ENCODE data around the gene FAM120A.
"Not testable (repeated sequence)": the region's sequence is repeated elsewhere in the genome, so short reads cannot be mapped to it uniquely, and the experiment has no call there.

The FAM120A gene, protein sequence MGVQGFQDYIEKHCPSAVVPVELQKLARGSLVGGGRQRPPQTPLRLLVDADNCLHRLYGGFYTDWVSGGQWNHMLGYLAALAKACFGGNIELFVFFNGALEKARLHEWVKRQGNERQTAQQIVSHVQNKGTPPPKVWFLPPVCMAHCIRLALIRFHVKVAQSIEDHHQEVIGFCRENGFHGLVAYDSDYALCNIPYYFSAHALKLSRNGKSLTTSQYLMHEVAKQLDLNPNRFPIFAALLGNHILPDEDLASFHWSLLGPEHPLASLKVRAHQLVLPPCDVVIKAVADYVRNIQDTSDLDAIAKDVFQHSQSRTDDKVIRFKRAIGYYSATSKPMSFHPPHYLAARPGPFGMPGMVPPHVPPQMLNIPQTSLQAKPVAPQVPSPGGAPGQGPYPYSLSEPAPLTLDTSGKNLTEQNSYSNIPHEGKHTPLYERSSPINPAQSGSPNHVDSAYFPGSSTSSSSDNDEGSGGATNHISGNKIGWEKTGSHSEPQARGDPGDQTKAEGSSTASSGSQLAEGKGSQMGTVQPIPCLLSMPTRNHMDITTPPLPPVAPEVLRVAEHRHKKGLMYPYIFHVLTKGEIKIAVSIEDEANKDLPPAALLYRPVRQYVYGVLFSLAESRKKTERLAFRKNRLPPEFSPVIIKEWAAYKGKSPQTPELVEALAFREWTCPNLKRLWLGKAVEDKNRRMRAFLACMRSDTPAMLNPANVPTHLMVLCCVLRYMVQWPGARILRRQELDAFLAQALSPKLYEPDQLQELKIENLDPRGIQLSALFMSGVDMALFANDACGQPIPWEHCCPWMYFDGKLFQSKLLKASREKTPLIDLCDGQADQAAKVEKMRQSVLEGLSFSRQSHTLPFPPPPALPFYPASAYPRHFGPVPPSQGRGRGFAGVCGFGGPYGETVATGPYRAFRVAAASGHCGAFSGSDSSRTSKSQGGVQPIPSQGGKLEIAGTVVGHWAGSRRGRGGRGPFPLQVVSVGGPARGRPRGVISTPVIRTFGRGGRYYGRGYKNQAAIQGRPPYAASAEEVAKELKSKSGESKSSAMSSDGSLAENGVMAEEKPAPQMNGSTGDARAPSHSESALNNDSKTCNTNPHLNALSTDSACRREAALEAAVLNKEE

GRCh38 chr9:93450945-93451815 is at the start of gene FAM120A:
Gene FAM120A (plus strand): TSS chr9:93451685. CDS start chr9:93451916, 231 bp downstream.
- DNase-seq (ENCODE audit: low read depth in 2 of 2), result peak; percentile 31 to 72

- DNase-seq (ENCODE audit: low read depth in 2 of 2), result no peak
Observed at GRCh38 chr9:93406371-93406770, 45.1 kb upstream of the FAM120A start.

GRCh38 chr9:93413530-93413929 is 38.0 kb upstream of the FAM120A start:
- DNase-seq (ENCODE audit: low read depth in 2 of 2), result no peak

- DNase-seq (ENCODE audit: low read depth in 2 of 2), result no peak
Observed at GRCh38 chr9:93415176-93415690, 36.3 kb upstream of the FAM120A start.

- no peak for DNase-seq (ENCODE audit: low read depth in 2 of 2)
Observed at GRCh38 chr9:93416530-93417235, 34.8 kb upstream of the FAM120A start.

GRCh38 chr9:93417538-93417937 is 33.9 kb upstream of the FAM120A start:
- DNase-seq (ENCODE audit: low read depth in 2 of 2), result no peak

DNA sequence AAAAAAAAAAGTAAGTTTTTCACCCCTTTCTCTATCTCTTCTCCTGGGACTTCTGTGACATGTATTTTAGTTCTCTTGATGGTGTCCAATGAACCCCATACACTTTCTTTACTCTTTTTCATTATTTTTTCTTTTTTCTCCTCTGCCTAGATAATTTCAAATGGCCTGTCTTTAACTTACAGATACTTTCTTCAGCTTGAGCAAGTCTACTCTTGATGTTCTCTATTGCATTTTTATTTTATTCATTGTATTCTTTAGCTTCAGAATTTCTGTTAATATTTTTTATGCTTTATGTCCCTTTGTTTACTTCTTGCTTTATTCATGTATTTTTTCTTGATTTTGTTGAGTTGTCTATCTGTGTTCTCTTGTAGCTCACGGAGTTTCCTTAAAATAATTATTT is 32.5 kb upstream of the FAM120A start:
- DNase-seq (ENCODE audit: low read depth in 2 of 2), result no peak

- no peak for DNase-seq (ENCODE audit: low read depth in 2 of 2)
Observed at GRCh38 chr9:93422977-93423616, 28.4 kb upstream of the FAM120A start.

- DNase-seq (ENCODE audit: low read depth in 2 of 2), result no peak
Observed at GRCh38 chr9:93427655-93428379, 23.7 kb upstream of the FAM120A start.

- DNase-seq (ENCODE audit: low read depth in 2 of 2), result no peak
Observed at GRCh38 chr9:93431539-93432105, 19.9 kb upstream of the FAM120A start.

- DNase-seq (ENCODE audit: low read depth in 2 of 2), result no peak
Observed at GRCh38 chr9:93432964-93433363, 18.5 kb upstream of the FAM120A start.

- no peak for DNase-seq (ENCODE audit: low read depth in 2 of 2)
Observed at GRCh38 chr9:93434056-93434455, 17.4 kb upstream of the FAM120A start.

DNA sequence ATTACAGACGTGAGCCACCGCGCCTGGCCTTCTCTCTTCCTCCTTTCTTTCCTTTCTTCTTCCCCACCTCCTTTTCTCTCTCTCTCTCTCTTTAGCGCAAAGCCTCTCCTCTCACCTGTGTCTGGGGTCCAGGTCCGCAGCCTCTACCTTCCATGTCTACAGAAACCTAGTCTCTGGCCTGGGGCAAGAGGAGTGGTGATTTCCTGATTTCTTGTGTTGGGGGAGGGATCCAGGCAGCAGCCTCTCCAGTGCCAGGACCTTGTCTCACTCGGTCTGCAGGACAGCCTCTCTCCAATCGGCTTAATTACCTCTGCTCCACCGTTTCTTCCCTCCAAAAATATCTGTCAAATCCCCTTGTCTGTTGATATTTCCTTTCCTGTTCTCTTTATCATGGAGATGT is 16.1 kb upstream of the FAM120A start:
- DNase-seq (ENCODE audit: low read depth in 2 of 2), result no peak

GRCh38 chr9:93436218-93436617 is 15.3 kb upstream of the FAM120A start:
- no peak for DNase-seq (ENCODE audit: low read depth in 2 of 2)

DNA sequence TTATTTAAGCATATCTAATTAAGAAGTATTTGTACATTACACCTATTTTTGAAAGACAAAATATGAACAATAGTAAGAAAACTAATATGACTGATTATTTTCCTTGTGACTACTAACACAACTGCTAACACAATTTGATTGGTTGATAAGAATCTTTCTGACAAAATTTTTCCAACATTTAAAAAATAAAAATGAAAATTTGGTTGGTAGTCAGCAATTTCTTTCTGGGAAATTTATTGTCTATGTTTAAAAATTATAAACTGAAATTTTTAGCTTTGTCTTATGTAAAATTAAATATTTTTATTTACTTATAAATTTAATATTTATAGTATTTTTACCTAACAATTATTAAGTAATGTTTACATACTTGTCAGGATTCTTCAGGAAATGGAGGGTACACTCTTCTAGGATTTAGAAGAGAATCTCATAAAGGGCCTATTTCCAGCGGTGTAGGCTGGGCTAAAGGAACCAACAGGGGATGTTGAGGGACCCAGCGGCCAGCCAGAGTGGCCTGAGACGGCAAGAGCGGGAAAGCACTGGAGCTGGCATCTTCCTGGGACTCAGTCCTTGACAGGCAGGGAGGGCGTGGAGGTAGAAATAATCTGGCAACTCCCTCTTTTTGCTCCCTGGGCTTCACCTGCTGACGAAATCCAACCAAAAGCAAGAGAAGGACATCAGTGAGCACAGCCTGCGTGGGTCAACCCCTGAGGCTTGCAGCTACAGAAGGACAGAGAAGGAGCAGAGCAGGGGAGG is 14.7 kb upstream of the FAM120A start:
- no peak for DNase-seq (ENCODE audit: low read depth in 2 of 2)

GRCh38 chr9:93437996-93438395 is 13.5 kb upstream of the FAM120A start:
- DNase-seq (ENCODE audit: low read depth in 2 of 2), result no peak

- DNase-seq (ENCODE audit: low read depth in 2 of 2), result not testable (repeated sequence)
Observed at GRCh38 chr9:93439301-93439700, 12.2 kb upstream of the FAM120A start.

GRCh38 chr9:93440896-93441580 is 10.4 kb upstream of the FAM120A start:
- no peak for DNase-seq (ENCODE audit: low read depth in 2 of 2)

All from stimulated activated CD8-positive, alpha-beta memory T cell treated with anti-CD3 and anti-CD28 coated beads, Interleukin-7, amount 100 ng/mL, for 4 hours (primary cell).